GM18907 (cell line): ENCODE results near the gene WDR17.

Experiments used
- ATAC-seq: cut with Tn5 transposase; IDR thresholded peaks from one replicate; pipeline ENCODE4 v1.9.1; 2021; ENCODE audit warnings: mild to moderate bottlenecking, moderate library complexity; ENCODE audit not compliant: unreplicated experiment

The WDR17 gene

DNA sequence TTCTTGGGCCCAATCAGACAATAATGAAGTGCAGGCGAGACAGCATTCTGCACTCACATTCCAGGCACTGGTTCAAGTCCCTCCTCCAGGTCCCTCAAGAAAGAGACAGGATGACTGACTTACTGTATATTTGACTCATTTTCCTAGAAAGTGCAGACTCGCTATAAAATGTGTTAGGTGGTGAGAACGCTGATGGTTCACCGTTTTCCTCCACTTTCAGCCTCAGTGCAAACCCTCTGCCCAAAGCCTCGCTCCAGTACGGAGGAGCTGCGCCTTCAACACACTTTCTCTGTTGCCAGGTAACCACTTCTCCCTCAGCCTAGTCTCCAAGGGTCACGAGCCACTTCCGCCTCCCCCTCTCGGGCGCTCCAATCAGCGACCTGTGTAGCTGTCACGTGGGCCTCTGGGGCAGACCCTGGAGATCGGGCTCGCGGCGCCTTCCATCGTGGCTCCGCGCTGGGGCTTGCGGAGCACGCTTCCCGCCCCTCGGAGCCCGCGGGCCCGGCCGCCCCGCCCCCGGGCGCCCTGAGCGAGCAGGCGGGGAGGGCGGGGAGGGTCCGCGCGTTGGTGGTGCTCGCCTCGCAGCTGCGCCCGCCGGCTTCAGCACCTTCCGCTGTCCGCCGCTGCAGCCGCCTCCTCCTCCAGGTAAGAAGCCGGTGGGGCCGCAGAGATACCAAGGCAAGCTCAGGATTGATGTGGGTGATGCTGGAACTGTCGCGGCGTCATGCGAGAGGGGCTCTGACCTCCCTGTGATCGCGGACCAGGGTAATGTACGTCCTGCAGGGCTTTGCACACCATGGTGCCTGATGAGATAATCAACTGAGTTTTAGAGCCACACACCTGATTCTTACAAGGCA lies at the start of gene WDR17:
TSS of gene WDR17 (plus strand) at position 407 of the 857 bp plus-strand sequence. CDS start 45,740 bp downstream, outside the sequence.
- ATAC-seq = peak; percentile 100

DNA sequence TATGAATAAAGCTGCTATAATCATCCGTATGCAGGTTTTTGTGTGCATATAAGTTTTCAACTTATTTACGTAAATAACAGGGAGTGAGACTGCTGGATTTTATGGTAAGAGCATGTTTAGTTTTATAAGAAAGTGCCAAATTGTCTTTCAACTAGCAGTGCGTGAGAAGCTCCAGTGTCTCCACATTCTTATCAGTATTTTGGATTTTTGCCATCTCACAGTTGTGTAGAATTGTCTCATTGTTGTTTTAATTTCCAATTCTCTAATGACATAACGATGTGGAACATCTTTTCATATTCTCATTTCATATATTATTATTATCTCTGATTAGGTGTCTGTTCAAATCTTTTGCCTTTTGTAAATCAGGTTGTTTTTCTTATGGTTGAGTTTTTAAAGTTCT lies 49.0 kb upstream of the WDR17 start:
- no peak for ATAC-seq

DNA sequence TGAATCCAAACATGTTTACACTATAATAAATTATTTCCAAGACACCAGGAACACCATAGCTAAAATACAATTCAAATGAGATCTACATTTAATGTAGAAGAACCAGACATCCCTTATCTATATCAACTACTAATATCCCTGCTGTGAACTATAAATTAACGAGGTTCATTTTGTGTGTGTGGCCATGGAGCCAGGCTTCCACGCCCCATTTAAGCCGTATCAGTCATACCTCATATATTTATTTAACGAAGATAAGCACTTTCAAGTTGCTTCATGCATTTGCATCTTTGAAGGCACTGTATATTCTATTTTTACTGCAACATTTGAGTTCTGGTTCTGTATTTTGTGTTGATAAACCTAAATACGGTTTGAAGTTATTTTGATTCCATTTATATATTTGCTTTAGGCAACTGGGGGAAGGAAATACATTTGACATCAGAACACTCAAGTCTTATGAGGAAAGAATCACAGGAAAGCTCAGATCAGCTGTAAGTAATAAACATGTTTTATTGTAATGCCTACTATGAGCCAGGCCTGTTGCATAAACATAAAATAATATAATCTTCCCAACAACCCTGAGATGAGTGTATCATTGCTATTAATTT lies 45.1 kb upstream of the WDR17 start:
- no peak for ATAC-seq

DNA sequence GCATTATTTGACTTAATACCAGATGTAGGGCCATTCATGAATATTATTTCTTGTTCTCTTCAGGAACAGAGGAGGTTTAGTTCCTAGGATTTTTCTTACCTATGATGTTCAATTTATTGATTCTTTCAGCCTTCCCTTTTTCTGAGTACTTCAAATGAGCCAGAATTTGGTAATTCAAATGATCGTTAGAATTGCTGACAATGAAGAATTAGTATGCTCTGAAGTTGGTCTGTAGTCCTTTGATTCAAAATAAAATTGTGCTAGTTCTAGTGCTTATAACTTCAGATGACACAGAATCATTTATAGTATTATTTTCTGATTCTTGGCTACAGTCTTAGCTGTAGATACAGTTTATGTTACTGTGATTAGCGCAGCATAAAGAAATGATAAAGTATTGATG lies 35.2 kb upstream of the WDR17 start:
- ATAC-seq = no peak

DNA sequence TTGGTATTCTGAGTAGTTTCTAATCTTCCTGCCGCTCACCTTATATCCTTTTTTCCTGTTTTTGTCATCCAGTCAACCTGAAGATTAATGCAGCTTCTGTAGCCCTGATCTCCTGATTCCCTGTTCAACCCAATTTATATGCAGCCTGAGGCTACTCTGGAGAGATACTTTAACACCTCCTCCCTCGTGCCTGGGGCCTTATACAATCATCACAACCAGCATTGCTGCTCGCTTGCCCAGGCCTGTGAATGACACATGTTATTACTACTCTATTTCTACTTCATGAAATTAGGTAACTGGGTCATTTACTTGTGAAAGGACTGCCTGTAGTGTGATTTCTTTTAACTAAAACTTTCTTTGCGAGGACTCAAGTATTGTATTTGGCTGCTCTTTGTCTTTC lies 33.7 kb upstream of the WDR17 start:
- no peak for ATAC-seq

DNA sequence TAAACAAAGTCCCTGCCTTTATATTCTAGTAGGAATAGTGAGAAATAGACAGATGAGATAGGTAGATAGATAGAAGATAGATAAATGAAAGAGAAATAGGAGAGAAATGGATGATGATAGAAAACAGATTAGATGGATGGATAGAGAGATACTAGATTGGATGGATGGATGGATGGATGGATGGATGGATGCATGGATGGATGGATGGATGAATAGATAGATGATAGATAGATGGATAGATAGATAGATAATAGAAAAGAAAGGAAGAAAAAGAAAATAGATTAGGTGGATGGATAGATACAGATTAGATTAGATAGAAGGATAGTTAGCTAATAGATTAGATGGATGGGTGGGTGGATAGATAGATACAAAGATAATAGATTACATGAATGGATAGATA lies 33.2 kb upstream of the WDR17 start:
- ATAC-seq = no peak

DNA sequence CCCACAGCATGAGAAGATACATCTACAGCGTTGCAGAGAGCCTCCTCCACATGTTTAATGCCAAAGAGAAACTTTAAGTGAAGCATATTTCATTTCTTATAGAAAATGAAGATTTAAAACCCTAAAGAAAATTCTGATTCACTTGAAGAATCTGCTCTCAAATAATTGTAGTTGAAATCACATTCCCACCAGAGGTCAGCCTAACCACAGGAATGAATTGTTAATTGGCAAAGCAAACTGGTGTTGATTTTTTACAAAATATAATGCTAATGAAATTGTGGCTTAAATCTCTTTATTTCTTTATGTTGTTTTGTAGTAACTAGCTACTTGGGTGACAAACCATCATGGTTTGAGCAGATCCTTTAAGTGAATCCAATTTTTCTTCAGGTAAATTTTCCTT lies 31.1 kb upstream of the WDR17 start:
- ATAC-seq = no peak

DNA sequence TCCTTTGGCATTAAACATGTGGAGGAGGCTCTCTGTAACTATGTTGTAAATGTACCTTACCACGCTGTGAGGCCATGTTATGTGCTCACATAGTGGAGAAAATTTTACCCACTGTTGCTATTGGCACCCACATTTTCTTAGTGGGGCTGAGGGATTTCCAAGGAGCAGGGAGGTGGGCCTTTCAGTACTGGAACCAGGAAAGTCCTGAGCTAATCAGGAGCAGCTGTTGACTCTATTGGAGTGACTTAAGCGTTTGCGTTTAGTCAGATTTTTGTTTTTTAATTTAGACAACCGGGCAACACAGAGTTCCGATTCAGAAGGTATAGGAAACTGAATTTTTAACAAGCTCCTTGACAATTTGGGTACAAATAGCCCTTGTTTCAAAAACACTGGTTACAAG lies 30.7 kb upstream of the WDR17 start:
- ATAC-seq = no peak

DNA sequence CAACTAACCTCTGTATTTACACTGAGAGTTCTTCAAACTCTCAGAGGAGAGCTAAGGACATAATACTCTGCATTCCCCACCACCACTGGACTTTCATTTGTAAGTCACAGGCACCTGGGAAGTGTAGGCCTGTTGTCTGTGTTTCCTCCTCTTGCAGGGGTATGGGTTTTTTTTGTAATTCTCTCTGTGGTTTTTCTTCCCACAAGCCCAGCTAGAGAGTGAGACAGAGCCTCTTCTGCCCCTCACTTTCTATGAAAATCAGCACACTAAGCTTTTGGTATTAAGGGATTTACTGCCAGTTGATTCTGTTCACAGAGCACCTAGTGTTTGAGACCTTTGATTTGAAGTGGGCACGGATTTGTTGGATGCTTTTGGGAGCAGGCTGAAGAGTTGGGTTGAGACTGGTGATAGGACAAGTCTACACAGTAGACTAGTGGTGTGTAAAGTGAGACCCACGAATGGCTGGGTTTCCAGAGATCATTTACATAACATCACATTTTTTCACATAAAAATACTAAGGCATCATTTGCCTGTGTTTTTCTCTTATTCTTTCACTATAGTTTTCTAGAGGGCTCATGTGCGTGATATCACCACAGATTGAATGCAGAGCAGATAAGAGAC lies 28.9 kb upstream of the WDR17 start:
- peak; percentile 89 for ATAC-seq

DNA sequence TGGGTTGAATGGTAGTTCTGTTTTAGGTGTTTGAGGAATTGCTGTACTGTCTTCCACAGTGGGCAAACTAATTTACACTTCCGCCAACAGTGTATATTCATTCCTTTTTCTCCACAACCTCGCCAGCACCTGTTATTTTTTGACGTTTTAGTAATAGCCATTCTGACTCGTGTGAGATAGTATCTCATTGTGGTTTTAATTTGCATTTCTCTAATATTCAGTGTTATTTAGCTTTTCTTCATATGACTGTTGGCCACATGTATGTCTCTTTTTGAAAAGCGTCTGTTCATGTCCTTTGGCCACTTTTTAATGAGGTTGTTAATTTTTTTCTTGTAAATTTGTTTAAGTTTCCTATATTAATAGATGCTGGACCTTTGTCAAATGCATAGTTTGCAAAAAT lies 26.9 kb upstream of the WDR17 start:
- ATAC-seq = no peak

DNA sequence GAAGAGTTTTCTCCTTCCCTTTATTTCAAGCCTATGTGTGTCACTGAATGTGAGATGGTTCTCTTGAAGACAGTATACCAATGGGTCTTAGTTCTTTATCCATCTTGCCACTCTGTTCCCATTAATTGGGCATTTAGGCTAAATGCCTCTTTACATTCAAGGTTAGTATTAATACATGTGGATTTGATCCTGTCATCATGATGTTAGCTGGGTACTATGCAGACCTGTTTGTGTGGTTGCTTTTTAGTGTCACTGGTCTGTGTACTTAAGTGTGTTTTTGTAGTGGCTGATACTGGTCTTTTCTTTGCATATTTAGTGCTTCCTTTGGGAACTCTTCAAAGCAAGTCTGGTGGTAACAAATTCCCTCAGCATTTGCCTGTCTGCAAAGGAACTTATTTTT lies 23.4 kb upstream of the WDR17 start:
- ATAC-seq = no peak

DNA sequence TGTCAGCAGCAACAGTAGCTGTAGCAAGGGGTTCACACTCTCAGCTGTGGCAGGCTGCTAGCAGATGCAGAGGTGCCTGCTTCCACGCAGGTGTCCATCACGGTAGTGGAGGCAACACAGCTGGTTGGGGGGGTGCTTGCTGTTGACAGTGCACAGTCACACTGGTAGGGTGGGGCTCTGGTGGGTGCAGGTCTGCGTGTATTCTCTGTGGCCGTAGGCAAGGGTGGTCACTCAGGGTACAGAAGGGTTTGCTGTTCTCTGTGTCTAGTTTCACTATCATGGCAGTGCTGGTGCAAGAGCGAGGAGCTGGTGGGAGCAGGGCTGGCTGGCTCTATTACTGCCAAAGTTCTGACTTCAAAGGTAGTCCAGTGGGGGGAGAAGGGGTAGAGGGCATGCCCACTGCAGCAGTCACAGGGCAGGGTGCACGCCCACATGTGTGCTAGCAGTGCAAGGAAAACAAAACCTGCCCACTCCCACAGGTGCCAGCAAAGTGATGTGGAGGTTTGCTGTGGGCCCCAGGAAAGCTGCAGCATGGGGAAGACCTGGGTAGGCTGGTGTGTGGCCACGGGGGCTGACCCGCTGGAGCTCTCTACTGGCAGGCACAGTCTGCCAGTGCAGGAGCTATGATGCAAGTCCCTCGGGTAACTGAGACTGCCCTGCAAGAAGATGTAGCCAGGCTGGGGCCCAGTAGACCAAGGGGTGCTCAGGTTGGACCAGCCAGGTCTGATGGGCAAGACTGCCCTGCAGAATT lies 21.6 kb upstream of the WDR17 start:
- ATAC-seq = no peak

DNA sequence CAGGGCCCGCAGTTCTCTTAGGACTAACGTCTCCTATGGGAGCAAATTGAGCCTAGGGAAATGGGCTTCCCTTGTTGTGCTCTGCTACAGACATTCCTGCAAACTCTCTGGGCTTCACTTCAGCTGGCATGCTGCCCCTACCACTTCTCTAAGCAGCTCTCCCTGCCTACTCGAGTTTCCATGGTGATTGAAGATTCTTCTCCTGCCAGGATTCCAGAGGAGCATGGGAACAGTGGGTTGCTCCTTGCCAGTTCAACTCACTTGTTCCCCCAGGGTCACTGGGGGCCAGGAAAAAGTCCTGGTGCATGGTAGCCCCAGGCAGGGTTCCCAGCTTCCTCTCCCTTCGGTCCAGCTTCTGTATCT lies 21.1 kb upstream of the WDR17 start:
- ATAC-seq = no peak

DNA sequence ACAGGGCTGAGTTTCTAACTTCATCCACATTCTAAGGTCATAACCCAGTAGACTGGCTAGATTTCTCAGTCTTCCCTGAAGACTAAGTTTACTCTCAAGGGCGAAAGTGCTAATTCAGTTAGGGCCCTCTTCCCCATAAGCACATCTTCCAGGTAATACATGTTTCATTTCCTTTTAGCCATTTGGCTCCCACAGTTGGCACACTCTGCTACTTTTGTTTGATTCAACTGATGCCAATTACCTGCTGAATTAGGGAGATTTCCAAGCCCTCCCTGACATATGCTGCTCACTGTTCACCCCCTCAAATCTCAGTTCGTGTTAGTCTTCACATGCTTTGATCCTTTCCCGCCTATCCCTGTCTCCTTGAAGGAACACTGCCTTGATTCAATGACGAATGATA lies 17.0 kb upstream of the WDR17 start:
- no peak for ATAC-seq

DNA sequence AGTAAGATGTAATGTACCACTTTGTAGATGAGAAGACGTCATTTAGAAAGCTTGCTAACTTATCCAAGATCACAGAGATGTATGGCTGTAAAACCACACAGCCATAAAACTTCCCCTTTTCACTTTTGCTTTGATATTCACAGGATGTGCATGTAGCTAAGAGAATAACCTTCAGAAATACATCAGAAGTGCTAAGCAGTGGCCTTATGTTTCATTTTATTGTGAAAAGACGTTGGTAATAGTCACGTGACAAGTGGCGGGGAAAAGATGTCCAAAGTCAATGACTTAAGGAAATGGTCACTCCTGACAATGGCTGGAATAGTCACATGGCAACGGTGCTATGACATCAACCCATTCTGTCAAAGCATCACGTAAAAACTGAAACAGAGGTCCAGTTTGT lies 12.9 kb upstream of the WDR17 start:
- peak; percentile 98 for ATAC-seq

DNA sequence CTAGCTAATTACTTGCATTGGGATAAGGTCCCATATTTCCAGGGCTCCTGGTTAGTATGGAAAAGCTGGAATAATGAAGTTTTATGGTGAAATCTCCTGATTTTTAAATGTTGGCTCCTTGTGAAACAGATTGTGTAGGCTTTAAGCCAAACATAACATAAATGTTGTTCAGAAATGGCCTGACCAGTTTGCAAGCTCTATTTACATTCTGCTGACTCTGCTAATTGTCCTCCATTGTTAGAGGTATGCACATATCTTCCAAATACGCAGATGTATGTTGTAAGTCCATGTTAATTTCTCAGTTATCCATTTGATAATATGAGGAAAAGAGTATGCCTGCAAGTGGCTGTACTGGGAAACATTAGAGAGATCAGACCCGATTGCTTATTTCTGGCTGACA lies 11.9 kb upstream of the WDR17 start:
- ATAC-seq = no peak

DNA sequence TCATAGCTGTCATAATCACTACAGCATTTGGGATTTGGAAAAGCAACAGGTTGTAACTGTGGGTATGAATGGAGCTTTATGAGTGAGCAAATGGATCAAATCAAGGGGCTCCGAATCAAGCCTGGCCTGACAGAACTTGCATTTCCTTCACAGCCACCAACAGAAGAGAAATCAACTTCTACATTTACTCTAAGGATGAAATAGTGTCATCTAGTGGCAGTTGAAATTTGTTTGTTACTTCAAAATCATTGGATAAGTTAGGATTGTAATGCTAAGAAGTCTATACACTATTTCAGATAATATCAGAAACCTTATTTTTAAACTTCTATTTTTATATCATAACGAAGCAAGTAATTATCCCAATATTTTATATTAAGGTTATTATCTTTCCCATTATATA lies 10.7 kb upstream of the WDR17 start:
- no peak for ATAC-seq

DNA sequence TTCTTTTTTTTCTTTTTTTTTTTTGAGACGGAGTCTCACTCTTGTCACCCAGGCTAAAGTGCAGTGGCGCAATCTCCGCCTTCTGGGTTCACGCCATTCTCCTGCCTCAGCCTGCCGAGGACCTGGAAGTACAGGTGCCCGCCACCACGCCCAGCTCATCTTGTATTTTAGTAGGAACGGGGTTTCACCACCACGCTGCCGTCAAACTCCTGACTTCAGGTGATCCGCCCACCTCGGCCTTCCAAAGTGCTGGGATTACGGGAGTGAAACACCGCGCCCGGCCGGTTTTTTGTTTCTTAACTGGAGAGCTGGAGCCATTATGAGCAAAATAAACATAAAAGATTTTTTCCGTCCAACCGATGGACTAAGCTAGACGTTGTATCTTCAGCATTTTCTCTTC lies 1.9 kb upstream of the WDR17 start:
- no peak for ATAC-seq

DNA sequence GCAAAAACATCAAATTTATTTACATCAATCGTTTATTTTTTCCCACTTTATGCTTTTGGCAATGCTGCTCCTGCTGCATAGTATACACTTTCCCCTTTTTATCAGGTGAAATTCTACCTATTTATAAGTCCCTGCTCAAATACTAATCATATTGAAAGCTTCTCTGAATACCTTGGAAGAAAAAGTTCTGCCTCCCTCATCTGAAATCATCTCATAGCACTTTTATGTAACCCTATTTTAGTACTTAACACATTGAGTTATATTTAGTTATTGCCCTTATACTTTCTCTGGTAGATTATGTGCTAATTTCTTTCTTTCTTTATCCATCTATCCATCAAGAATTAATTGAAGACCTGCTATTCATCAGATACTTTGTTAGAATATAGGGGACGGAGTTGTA lies 1.1 kb upstream of the WDR17 start:
- ATAC-seq = no peak

DNA sequence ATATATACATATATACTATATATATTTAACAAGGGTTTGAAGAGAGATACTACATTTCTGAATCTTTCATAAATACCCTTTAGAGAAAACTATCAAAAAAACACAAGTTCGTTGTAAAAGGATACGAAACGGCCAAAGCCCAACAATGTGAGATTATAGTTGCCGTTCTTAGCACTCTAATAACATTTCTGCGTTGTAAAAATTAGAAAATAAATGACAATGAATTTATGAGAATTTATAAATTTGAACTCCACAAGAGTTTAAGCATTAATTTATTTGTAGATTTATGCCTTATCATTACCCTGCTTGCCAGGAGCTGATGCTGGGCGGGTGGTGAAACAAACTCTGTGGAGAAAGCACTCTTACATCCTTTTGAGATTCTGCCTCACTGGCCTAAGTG lies 1.1 kb downstream of the WDR17 start:
- ATAC-seq = no peak

DNA sequence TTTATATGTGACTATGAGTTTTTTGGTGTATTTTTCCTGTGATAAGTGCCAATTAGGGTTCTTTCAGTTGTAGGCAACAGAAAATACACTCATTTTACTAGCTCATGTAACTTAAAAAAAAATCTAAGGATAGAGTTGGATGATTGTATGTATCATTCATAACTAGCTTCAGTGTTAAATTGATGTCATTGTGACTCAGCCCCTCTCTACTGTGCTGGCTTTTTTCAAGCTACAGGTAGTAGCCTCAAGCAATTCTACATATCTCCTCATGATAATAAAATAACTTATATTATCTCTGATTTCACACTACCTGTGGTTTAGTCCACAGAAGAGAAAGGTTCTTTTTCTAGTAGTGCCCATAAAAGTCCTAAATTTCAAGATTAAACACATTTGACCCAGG lies 11.9 kb downstream of the WDR17 start:
- ATAC-seq = no peak

DNA sequence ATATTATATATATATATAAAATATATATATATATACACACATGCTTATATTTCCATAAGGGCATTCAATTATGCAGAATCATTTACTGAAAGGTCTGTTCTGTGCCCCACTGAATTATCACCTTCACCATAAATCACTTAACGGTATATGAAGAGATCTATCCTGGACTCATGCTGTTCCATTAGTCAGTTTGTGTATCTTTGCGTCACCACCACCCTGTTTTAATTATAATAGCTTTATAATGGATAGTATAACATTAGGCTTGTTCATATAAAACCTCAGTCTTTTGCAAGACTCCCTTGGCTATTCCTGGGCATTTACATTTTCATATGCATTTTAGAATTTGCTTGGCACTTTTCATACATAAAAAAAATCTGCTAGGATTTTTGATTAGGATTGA lies 19.1 kb downstream of the WDR17 start:
- ATAC-seq = no peak
